GDM1 (cell line): Measurements from ENCODE around the gene MESD.
A peak's percentile ranks its signal among the peaks of the same experiment; 100 is the strongest.

Source experiments
- DNase-seq: peaks from one replicate; lab custom pipeline; 2025; lab: John Stamatoyannopoulos, UW

The MESD gene

GRCh38 chr15:80989518-80990478, at the start of gene MESD:
Gene MESD, minus strand, starts transcription at chr15:80989819. Its CDS starts 28 bp downstream, at chr15:80989791.
- DNase-seq: peak; percentile 90

DNA sequence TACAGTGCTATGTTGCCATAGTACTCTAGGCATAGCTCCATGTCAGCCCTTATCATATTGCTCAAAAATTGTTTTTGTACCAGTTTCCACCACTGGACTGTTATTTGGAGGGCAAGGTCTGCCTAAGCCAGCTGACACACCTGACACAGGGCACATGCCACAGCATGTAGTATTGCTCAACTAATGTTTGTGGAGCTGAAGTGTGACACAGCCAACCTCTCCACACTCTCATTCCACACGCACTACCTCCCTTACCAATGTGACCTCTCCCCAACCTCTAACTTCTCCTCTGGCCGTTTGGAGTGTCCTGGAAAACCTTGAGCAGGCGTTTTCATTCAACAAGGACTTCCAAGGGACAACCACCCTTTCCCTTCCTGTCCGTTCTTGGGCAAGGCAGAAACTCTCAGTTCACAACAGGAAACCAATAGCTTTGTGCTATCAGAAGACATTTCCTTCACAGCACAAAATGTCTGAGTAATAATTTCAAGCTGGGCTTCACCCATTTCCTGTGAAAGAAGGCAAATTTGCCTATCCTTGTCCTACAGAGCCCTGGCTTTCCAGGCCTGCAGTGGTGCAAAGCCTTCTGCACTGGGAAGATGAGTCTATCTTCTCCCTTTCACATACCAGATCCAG, 49.5 kb upstream of the MESD start:
- DNase-seq: peak; percentile 35

GRCh38 chr15:81037952-81038743, 48.5 kb upstream of the MESD start:
- no peak for DNase-seq

- no peak for DNase-seq
These were observed 43.9 kb upstream of the MESD start for GRCh38 chr15:81033508-81033907.

DNA sequence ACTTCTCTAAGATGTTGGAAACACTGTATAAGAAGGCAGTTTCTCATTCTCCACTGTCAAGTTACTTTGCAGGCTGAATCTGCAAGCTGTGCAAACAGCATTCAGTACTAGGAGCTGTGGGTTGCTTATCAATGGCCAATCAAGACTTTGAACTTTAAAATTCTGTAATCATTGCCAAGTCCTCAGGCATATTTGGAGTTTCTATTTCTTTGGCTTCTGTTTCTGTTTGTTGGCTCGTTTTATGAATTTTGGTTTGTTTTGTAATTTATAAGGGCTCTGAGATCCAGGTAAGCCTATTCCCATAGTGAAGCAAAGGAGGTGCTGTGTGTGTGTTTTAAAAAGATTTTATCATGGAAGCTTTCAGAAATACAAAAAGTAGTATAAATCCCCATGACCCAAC, 43.2 kb upstream of the MESD start:
- DNase-seq: no peak

GRCh38 chr15:81032355-81032754, 42.7 kb upstream of the MESD start:
- DNase-seq: no peak

- no peak for DNase-seq
These were observed 41.6 kb upstream of the MESD start for GRCh38 chr15:81031203-81031602.

DNA sequence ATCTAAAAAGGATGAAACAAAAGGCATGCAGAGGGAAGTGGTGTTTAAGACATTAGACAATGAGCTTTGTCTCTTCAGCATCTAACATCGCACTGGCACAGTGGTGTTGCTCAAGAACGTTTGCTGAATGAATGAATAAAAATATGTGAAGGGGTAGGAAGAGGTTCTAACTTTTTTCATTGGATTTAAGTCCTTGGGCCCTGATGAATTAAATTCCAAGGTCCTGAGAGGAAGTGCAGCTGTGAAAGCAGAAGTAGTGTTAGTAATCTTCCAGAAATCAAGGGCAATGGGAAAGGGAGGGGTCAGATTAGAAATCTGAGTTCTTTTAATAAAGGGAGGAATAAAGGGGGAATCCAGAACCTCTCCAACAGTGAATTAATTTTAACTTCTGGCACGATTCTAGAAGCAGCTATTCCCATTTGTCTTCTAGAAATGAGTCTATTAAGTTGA, 40.7 kb upstream of the MESD start:
- DNase-seq: no peak

DNA sequence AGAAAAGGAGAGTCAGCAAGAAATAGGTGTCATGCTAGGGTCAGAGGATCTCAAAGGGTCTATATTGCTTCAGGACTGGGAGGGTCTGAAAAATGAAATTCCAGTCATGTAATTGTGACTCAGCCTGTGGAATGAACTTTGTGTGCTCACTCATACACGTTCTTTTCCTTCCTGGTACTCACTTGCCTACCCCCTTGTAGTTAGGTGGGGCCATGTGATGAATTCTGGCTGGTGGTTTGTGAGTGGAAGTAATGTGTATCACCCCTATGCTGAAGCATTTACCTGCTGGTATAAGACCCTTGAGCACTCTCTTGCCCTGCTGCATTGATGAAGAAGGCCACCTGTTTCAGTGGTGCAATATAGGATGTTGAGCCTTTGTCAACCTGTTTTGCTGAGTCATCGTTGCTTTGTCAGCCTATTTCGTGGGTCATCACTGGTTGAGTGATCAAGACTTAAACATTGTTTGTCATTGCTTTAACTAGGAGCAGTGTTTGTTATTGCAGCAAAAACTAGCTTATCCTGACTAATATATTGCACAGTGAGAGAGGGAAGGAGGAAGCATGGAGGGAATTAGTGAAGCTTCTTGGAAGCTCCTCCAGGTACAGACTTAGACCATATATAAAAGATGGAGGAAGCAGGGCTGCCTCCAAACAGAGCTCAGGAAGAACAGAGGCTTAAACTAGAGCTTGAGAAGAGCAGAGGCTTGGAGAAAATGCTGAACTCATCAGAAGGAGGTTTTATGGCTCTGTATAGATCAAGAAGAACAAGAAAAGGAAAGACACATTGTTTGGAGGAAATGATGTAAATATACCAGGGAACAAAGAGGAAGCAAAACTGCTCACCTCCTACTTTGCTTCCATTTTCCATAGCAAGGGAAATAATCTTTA, 40.0 kb upstream of the MESD start:
- no peak for DNase-seq

DNA sequence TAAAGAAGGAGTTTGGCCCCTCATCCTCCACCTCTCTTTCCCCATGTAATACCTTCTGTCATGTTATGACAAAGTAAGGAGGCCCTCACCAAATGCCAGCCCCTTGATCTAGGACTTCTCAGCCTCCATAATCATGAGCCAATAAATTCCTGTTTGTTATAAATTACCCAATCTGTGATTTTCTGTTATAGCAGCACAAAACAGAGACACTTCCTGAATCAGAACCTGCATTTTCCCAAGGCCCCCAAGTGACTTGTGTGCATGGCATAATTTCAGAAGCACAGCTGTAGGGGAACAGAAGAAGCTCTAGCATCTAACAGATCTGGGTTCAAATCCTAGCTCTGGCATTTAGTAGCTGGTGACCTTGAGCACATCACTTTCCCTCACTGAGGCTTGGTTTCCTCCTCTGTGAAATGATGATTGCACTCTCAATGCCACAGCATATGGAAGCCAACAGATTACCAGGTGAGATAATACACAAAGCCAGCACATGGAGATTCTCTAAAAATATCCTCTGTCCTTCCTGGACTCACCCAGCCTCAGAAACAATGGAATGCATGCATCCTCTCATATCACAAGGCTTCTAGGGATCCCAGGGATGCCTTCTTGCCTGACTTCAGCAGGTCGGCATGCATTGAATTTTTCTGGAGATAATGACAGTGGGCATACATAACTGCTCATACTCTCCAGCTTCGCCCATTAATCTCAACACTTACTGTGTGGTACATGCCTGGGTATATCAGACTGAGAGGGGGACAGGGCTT, 37.4 kb upstream of the MESD start:
- no peak for DNase-seq

DNA sequence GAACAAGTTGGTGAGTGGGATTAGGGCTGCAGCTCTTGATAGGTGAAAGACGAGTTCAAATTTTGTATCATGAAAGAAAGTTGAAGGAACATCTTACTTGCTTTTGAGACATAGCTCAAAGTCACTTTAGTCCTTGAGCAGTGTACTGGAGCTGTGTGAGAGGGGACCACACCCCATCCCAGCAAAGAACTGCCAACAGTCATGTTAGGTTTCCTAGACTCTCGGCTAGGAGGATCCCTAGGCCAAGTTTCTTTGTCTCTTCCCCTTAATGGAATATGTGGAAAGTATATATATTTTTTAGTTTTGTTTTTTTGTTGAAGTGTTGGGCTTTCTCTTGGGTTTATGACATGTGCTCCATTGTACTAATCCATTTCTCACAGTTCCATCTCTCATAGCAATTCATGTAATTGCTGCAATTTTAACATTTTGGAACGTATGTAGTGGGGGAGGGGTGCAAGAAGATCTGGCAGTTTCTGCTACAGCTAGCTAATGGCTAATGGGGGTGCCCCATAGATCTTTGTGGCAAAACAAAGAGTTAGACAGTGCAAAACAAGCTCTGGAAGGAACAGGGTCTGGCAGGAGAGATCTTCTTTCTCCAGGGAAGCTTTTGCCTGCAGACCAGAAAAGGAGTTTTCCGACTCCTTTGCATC, 36.2 kb upstream of the MESD start:
- no peak for DNase-seq

- DNase-seq: no peak
These were observed 35.3 kb upstream of the MESD start for GRCh38 chr15:81024936-81025335.

DNA sequence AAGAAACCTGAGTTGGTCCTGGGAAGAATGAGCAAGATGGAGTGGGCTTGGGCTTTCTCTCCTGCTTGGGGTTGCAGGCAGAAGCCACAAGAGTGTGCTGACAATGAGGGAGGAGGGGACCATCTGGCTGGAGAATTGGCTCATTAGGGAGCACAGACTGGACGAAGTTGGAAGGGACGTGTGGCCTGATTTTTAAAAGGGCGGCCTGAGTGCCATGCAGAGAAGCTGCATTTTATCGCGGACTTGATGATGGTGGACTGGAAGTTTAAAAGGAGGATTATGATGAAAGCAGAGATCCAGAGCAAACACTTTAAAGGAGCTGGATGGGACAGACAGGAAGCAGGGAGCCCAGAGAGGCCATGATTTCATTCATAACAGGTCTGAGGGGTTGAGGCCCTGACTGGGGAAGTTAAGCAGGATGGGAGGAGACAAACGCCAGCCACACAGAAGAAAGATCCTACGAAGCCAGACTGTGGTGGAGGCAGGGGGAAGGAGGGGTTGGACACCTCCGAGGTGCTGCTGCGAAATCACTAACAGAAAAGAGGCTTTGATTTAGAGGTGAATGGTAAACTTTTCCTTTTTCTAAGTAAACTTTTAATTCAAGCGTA, 34.8 kb upstream of the MESD start:
- DNase-seq: peak; percentile 57

DNA sequence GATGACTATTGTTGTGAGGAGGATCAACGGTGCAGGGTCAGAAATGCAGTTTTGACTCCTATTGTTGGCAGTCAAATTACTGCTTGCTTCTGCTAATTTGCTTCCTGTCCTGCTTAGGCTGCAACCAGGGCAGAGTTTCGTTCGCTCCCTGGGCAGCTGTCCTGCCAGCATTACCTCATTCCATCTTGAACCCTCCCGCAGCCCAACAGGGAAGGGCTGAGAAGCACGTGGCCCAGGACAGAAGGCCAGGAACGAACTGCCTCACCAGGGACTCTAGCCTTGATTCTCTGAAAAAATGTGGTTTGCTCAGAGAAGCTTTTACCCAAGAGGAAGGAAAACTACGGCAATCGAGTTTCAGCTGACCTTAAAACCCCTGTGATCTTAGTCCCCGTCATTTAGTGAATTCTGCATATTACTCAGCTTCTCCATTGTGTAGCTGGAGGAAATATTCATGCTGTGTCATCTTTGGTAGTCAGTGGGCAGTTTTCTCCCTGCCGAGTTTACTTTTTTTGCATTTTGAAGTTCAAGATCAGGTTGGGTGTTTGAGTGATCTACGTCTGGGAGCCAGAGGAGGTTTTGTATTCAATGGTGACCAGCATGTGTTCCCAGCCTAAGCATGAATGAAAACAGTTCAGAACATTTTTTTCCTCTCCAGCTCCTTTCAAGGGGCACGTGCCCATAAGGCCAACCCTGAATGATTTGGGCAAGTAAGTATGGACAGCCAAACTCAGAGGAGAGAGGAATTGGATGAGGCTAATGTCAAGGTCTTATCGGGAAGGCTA, 34.1 kb upstream of the MESD start:
- peak; percentile 58 for DNase-seq

- no peak for DNase-seq
These were observed 31.7 kb upstream of the MESD start for GRCh38 chr15:81021321-81021720.

DNA sequence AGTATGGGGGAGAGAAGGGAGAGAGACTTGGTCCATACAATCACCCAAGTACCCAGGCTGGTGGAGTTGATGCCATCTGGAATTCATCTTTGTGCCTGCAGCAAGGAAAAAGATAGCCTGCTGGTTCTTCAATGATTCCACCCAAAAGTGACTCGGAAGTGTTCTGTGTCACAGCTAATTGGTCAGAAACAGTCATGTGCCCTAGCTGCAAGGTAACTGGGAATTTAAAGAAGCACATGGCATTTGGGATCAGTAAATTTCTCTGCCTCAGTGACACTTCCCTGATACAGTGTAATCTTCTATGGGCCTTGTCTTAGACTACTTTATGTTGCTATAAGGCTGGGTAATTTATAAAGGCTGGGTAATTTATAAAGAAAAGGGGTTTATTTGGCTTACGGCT, 28.6 kb upstream of the MESD start:
- no peak for DNase-seq

DNA sequence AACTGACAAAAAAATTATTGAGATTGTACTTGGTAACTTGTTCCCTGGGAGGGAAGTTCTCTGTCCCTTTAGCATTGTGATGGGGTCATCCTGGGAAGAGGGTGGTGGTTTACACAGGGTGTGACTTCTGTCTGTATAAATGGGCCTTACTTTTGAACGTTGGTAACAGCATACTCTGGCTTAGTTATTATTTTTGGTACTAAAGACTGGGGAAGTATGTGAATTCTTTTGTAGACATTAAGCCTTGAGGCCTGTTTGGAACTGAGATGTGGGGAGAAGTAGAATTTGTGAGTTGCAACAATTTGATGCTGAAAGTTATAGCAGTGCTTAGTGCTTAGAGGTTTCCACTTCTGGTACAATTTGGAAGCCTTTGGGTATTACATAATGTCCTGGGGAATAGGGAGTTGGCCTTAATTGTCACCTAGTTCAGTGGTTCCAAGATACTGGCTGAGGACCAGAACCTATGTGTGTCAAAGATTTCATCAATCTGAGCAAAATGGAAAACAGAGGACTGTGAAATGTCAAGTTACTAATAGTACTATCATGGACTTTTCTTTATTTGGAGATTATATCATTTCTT, 27.0 kb upstream of the MESD start:
- DNase-seq: no peak
